ENCODE measurements around the gene KCNN3.

Gene KCNN3

GRCh38 chr1:154661110-154661509, 209.0 kb downstream of the KCNN3 start:
- DNase-seq (ENCODE audit: low read depth), result no peak

- DNase-seq (ENCODE audit: low read depth), result no peak
Measured at GRCh38 chr1:154659823-154660592, 210.1 kb downstream of the KCNN3 start.

GRCh38 chr1:154657556-154657955, 212.5 kb downstream of the KCNN3 start:
- no peak for DNase-seq (ENCODE audit: low read depth)

- DNase-seq (ENCODE audit: low read depth), result no peak
Measured at GRCh38 chr1:154652893-154653292, 217.2 kb downstream of the KCNN3 start.
